Tibial nerve (tissue), 3 donors: ENCODE measurements around the gene CSRP3.

ENCODE experiments used
- POLR2A ChIP-seq, 2 donors: fragments of 450-650 bp; IDR thresholded peaks; one replicate each; pipeline ENCODE4 v1.6.1; 2017; ENCODE audit warnings: antibody characterized with exemption in 2 of 2, mild to moderate bottlenecking in 2 of 2, moderate library complexity in 2 of 2
- TF ChIP-seq, protein P1 (sequence below), 5 experiments: fragments of 200-600 bp in 3 of 5; fragments of 450-650 bp in 2 of 5; sonication (generic) in 3 of 5; IDR thresholded peaks; one replicate each; pipeline ENCODE4 v1.5.1; 2016 to 2019; ENCODE audit warnings: antibody characterized with exemption in 5 of 5, mild to moderate bottlenecking in 3 of 5, moderate library complexity in 2 of 5

DNA sequence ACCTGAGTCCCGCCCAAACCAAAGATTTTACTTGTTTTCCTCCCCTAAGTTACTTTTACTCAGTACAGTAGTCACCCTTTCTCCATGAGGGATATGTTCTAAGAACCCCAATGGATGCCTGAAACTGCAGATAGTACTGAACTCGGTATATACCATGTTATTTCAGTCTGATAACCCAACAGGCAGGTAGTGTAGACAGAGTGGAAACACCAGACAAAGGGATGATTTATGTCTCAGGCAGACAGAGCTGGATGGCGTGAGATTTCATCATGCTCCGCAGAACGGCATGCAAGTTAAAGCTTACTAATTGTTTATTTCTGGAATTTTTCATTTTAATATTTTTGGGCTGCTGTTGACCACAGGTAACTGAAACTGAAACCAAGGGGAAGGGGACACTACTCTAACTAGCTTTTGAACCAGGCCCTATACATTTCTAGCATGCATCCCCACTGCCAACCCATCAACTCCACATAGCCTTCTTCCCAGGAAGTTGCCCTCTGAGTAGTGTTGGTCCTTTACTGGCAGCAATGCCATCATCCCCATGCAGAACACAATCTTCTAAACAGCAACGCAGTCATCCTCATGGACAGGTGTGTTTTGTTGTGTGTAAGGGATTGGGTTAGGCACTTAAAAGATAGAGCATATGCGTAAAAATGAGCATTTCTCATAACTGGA lies 27.7 kb downstream of the CSRP3 start:
- TF ChIP-seq, protein P1, sequence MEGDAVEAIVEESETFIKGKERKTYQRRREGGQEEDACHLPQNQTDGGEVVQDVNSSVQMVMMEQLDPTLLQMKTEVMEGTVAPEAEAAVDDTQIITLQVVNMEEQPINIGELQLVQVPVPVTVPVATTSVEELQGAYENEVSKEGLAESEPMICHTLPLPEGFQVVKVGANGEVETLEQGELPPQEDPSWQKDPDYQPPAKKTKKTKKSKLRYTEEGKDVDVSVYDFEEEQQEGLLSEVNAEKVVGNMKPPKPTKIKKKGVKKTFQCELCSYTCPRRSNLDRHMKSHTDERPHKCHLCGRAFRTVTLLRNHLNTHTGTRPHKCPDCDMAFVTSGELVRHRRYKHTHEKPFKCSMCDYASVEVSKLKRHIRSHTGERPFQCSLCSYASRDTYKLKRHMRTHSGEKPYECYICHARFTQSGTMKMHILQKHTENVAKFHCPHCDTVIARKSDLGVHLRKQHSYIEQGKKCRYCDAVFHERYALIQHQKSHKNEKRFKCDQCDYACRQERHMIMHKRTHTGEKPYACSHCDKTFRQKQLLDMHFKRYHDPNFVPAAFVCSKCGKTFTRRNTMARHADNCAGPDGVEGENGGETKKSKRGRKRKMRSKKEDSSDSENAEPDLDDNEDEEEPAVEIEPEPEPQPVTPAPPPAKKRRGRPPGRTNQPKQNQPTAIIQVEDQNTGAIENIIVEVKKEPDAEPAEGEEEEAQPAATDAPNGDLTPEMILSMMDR (IDR thresholded peaks at IDR 0.05): no peak
- TF ChIP-seq POLR2A (IDR thresholded peaks at IDR 0.05): no peak
